Keratinocyte (primary cell): ENCODE data around the gene PFKFB3.
"Not testable (repeated sequence)": the region's sequence is repeated elsewhere in the genome, so short reads cannot be mapped to it uniquely, and the experiment has no call there.

Experiments
- CTCF ChIP-seq, 3 experiments: IDR thresholded peaks in 1 of 3; conservative IDR thresholded peaks in 1 of 3; optimal IDR thresholded peaks in 1 of 3; 2 replicates in 2 of 3; 3 replicates in 1 of 3; pipeline versions ENCODE3 to v1.5.1; 2011; ENCODE audit warnings: low read length in 3 of 3, mild to moderate bottlenecking in 3 of 3, moderate library complexity in 2 of 3, control low read depth in 1 of 3, inconsistent platforms in 1 of 3; ENCODE audit not compliant: insufficient read depth in 2 of 3; ENCODE audit errors: extremely low read depth in 1 of 3
- EZH2 ChIP-seq: IDR thresholded peaks from one replicate; pipeline ENCODE4 v1.6.1; 2012; ENCODE audit warnings: inconsistent platforms, mild to moderate bottlenecking, low read length, moderate library complexity

- not testable (repeated sequence) for TF ChIP-seq EZH2; CTCF (optimal IDR thresholded peaks at IDR 0.05 in 1 of 3, IDR thresholded peaks at IDR 0.05 in 1 of 3, conservative IDR thresholded peaks at IDR 0.05 in 1 of 3; ENCODE audit: extremely low read depth in 1 of 3, insufficient read depth in 2 of 3, low read length in 3 of 3)
Measured at GRCh38 chr10:6165933-6166332, 36.8 kb upstream of the PFKFB3 start.
